T-helper 1 cell treated with Interleukin-12 subunit alpha and Interleukin-12 subunit beta and Interleukin-4 antibody, amounts not matched to agents 30 μg/mL and 1 μg/mL, for 36 hours (primary cell): Measurements from ENCODE around the gene IL17C.

ENCODE experiments used
- H3K27ac Mint-ChIP-seq: one replicate; pipeline ENCODE4 v1.8.0; 2021; ENCODE audit warnings: mild to moderate bottlenecking, mixed read lengths
- H3K27me3 Mint-ChIP-seq: one replicate; pipeline ENCODE4 v1.8.0; 2021; ENCODE audit warnings: low read depth, mixed read lengths
- H3K36me3 Mint-ChIP-seq: one replicate; pipeline ENCODE4 v1.8.0; 2021; ENCODE audit warnings: low read depth, mixed read lengths
- H3K4me1 Mint-ChIP-seq: one replicate; pipeline ENCODE4 v1.8.0; 2021; ENCODE audit warnings: low read depth, mixed read lengths
- H3K4me3 Mint-ChIP-seq: one replicate; pipeline ENCODE4 v1.8.0; 2021; ENCODE audit warnings: mild to moderate bottlenecking, moderate library complexity, mixed read lengths
- H3K9me3 Mint-ChIP-seq: one replicate; pipeline ENCODE4 v1.8.0; 2021; ENCODE audit warnings: mixed read lengths

The IL17C gene

DNA sequence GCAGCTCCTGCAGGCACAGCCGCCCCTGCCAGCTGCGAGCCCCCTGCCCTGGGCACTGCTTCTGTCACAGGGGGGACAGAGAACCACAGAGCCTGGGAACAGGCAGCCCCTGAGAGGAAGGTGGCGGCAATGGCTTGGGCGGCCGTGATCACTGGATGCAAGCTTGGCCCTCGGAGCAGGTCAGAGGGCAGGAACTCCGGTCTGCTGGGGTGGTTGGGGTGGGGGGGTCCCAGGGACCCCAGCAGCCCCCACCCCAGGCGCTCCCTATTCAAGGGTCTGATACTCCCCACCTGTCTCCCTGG, 14.3 kb downstream of the IL17C start:
- no peaks in the 10 kb centered on the region for H3K9me3 Mint-ChIP-seq
- H3K36me3 Mint-ChIP-seq: peaks cover 17% of the 10 kb centered on the region
- H3K27ac Mint-ChIP-seq: no peak overlapping the region
- peaks cover 13% of the 10 kb centered on the region for H3K4me1 Mint-ChIP-seq
- no peaks in the 10 kb centered on the region for H3K27me3 Mint-ChIP-seq
- H3K4me3 Mint-ChIP-seq: no peak overlapping the region

DNA sequence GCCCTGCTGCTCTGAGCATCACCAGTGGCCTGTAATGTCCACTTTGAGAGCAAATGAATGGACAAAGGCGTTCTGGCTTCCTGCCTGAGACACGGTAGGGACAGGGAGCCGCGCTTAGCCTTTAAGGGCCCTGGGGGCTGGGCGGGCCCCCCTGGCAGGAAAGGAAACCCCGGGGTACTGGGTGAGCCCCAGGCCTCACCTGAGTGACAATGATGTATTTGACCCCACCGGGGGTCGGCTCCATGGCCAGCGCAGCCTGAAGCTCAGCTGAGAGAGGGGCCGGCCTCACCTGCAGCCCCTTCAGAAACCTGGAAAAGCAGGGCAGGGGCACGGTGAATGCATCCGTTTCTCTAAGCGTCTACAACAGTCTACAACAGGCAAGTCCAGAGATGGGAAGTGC, 14.7 kb downstream of the IL17C start:
- Mint-ChIP-seq H3K4me3 (no peak overlapping the region), H3K36me3 (peaks cover 17% of the 10 kb centered on the region)

GRCh38 chr16:88653596-88654362, 15.4 kb downstream of the IL17C start:
- Mint-ChIP-seq H3K4me1 (peaks cover 13% of the 10 kb centered on the region), H3K36me3 (peaks cover 17% of the 10 kb centered on the region), H3K4me3 (no peak overlapping the region), H3K27me3 (no peaks in the 10 kb centered on the region), H3K27ac (peak overlapping the region; percentile 66), H3K9me3 (no peaks in the 10 kb centered on the region)

More for the DNA sequence above, 14.7 kb downstream of the IL17C start:
- Mint-ChIP-seq H3K27ac (peak overlapping the region; percentile 66), H3K4me1 (peaks cover 13% of the 10 kb centered on the region), H3K9me3 (no peaks in the 10 kb centered on the region), H3K27me3 (no peaks in the 10 kb centered on the region)

DNA sequence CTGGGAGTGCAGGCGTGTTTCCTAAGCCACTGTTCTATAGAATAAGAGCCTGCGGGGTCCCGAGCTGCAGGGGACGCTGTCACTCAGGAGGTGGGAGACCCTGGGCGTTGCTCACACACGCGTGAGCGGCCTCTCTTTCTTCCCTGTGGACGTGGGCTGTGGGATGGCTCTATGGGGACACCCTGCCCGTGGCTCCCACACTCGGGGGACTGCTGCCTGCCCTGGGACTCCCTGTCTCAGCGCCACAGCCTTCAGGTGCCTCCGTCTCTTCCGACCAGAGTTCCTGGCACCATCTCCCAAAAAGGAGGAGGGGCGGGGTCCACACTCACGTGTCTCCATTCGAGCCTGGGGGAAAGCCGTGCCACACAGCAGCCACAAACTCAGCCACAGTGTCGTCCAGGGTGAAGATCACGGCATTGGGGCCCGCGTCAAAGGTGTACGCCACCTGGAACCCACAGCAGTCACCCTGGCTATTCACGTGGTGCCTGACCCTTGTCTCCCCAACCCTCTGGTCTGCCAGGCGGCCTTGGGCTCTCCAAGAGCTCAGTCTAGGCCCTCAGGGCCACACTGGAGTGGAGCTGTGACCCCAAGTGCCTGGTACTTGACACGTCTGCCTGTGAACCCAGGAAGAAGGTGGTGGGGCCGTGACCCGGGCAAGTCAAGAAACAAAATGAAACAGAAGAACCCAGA, 16.1 kb downstream of the IL17C start:
- H3K4me1 Mint-ChIP-seq: peaks cover 7% of the 10 kb centered on the region
- no peak overlapping the region for H3K27ac Mint-ChIP-seq
- peaks cover 12% of the 10 kb centered on the region for H3K36me3 Mint-ChIP-seq

DNA sequence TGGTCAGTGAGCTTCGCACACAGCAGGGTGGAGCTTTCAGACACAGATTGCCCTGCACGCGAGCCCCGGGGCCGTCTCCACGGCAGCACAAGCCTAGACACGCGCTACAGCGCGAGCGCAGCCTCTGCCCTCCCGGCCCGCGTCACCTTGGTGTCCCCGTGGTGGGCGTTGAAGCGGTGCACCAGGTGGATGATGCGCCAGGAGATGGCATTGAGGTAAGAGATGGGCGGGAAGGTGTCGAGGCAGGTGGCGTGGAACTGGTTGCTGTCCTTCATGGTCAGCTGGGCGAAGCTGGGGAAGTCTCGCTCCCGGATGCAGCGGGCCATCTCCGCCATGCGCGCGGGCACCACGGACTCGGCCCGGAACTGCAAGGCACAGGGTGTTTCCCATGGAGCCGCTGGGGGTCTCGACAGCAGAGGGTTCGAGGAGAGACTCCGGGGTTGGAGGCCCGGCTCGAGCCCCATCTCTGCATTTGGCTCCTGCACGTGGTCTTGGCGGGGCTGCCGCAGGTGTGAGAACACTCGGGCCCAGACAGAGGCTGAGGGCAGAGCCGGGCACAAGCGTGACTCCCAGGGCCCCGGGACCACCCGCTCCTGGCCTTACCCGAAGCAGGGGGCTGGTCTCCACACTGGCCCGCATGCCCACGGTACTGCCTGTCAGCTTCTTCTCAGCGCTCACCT, 16.8 kb downstream of the IL17C start:
- Mint-ChIP-seq H3K27ac (no peak overlapping the region), H3K27me3 (no peaks in the 10 kb centered on the region), H3K9me3 (no peaks in the 10 kb centered on the region), H3K4me1 (peaks cover 7% of the 10 kb centered on the region), H3K4me3 (no peak overlapping the region), H3K36me3 (peaks cover 11% of the 10 kb centered on the region)

More for the DNA sequence above, 16.1 kb downstream of the IL17C start:
- Mint-ChIP-seq H3K27me3 (no peaks in the 10 kb centered on the region), H3K9me3 (no peaks in the 10 kb centered on the region), H3K4me3 (no peak overlapping the region)

GRCh38 chr16:88655733-88656281, 17.4 kb downstream of the IL17C start:
- Mint-ChIP-seq H3K27ac (no peak overlapping the region), H3K36me3 (peaks cover 11% of the 10 kb centered on the region), H3K4me3 (no peak overlapping the region), H3K27me3 (no peaks in the 10 kb centered on the region), H3K9me3 (no peaks in the 10 kb centered on the region), H3K4me1 (peaks cover 7% of the 10 kb centered on the region)

DNA sequence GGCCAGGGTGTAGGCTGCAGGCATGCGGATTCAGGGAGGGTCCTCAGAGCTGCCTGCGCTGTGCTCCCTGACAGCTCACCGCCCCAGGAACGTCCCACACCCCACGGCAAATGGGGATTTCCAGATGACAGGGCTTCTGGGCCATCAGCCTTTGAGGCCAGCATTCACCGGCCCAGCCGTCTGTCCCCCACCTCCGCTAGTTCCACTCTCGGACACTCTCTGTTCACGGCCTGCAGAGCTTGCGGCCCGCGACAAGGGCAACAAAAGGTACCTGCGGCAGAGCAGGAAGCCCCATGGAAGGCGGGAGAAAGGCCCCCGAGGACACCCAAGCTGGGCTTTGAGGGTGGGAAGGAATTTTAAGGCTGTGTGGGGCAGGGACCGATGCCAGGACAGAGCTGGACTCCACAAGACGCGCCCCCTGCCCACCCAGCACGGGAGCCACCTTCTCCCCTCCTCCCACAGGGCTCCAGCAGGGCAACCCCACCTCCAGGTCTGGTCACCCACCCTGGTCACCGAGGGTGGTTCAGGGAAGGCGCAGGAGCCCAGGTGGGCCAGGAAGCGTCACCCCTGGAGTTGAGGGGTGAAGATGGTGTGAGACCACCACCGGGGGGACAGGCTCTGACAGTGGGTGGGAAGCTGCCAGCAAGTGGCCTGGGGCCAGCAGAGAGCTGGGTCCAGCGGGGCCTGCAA, 18.1 kb downstream of the IL17C start:
- Mint-ChIP-seq H3K4me1 (peaks cover 9% of the 10 kb centered on the region), H3K9me3 (no peaks in the 10 kb centered on the region), H3K36me3 (peaks cover 9% of the 10 kb centered on the region), H3K4me3 (no peak overlapping the region), H3K27me3 (no peaks in the 10 kb centered on the region), H3K27ac (no peak overlapping the region)

DNA sequence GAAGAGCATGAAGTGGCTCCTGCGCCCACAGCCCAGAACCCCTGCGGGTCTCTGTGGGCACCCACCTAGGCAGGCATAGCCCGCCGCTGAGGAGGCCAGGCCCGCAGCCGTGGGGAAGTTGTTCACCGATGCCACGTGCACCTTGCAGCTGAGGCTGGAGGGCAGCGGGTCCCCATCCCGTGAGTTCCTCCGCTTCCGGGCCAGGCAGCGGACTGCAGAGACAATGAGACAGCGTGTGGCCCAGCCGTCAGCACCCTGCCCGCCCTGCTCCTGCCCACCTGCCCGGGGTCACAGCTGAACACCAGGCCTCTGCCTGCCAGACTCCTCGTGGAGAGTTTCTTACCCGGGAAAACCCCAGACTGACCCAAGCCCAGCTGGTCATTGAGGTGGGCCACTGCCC, 19.0 kb downstream of the IL17C start:
- Mint-ChIP-seq H3K4me1 (peaks cover 12% of the 10 kb centered on the region), H3K36me3 (peaks cover 12% of the 10 kb centered on the region), H3K9me3 (no peaks in the 10 kb centered on the region), H3K27ac (no peak overlapping the region), H3K4me3 (no peak overlapping the region), H3K27me3 (no peaks in the 10 kb centered on the region)

DNA sequence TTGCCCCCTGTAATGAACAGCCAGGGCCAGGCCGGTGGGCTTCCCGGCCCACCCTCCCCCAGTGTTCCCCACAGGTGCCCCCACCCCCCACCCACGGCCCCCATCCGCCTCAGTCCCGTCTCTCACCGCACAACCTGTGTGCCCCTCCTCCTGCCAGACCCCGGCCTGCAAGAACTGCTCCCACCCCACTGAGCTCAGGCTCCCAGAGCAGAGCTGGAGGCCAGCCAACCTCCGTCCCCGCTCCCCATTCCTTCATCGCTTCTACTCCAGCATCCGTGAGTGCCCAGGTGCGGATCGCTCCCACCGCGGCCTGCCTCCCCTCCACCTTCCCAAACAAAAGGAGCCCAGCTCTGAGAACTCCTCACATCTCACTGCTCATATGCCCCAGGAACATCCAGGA, 20.3 kb downstream of the IL17C start:
- Mint-ChIP-seq H3K27me3 (no peaks in the 10 kb centered on the region), H3K36me3 (peaks cover 10% of the 10 kb centered on the region), H3K27ac (no peak overlapping the region), H3K9me3 (no peaks in the 10 kb centered on the region), H3K4me3 (no peak overlapping the region), H3K4me1 (peaks cover 12% of the 10 kb centered on the region)

DNA sequence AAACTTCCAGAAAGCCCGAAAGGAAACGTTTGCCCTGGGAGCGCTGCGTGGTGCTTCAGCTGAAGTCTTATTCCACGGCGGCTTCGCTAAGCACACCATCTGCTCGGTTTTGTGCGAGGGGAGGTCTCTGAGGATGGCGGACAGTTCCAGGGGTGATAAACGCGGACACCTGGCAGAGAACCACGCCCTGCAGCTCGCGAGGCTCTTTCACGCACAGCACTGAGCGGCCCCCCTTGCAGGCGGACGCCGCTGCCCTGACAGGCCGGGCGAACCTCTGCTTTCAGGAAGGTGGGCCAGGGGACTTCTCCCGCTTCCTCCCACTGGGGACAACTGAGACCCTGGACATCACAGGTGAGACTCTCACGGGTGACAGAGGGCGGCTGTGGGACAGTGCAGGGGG, 20.8 kb downstream of the IL17C start:
- Mint-ChIP-seq H3K27me3 (no peaks in the 10 kb centered on the region), H3K27ac (no peak overlapping the region), H3K36me3 (peaks cover 10% of the 10 kb centered on the region), H3K4me3 (no peak overlapping the region), H3K4me1 (peaks cover 14% of the 10 kb centered on the region), H3K9me3 (no peaks in the 10 kb centered on the region)

DNA sequence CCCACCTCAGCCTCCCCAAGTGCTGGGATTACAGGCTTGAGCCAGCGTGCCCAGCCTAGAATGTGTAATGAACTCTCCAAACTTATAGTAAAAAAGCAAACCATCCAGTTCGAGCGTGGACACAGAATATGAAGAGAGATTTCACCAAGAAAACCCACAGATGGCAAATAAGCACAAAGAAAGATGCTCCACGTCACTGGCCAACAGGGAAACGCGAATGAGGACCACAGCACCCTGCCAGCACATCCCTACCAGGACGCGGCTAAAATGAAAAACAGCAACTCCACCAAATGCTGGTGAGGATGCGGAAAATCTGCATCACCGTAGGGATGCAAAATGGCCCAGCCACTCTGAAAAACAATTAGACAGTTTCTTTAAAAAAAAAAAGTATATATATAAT, 23.1 kb downstream of the IL17C start:
- peak overlapping the region; percentile 73 for H3K4me3 Mint-ChIP-seq
- no peak overlapping the region for H3K27ac Mint-ChIP-seq
- H3K36me3 Mint-ChIP-seq: peaks cover 5% of the 10 kb centered on the region
- no peaks in the 10 kb centered on the region for H3K27me3 Mint-ChIP-seq
- no peaks in the 10 kb centered on the region for H3K9me3 Mint-ChIP-seq
- peaks cover 21% of the 10 kb centered on the region for H3K4me1 Mint-ChIP-seq

DNA sequence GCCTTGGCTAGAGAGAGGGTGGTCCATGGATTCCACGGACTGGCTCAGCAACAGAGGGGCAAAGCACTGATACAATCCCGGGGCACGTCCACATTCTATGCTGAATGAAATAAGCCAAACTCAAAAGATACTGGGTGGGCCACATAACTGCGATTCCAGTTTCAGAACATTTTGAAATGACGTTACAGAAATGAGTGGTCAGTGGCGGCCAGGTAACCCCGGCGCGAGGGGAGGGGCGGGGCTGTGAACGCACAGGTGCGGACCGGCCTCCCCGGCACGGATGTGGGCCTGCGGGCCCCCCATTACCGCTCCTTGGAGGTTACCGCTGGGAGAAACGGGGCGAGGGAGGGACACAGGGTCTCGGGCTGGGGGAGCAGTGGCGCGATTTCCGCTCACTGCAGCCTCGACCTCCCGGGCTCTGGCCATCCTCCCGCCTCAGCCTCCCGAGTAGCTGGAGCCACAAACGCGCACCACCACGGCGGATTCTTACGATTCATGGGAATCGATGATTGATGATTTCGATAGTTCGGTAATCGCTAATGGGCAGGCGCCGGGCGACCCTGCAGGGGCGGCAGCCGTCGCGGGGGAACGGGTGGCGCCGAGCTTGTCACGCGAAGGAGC, 24.0 kb downstream of the IL17C start:
- Mint-ChIP-seq H3K9me3 (no peaks in the 10 kb centered on the region), H3K27ac (peak overlapping the region; percentile 89), H3K36me3 (peaks cover 7% of the 10 kb centered on the region), H3K4me3 (peak overlapping the region; percentile 96), H3K27me3 (no peaks in the 10 kb centered on the region), H3K4me1 (peaks cover 21% of the 10 kb centered on the region)

GRCh38 chr16:88662843-88663606, 24.7 kb downstream of the IL17C start, which contains the start of gene MVD:
Gene MVD (minus strand): TSS chr16:88663091. CDS start chr16:88663080, 11 bp downstream.
- Mint-ChIP-seq H3K27ac (peak within 1 kb of the TSS; percentile 96), H3K4me3 (peak within 1 kb of the TSS; percentile 96), H3K9me3 (no peaks in the 10 kb centered on the region), H3K27me3 (no peaks in the 10 kb centered on the region), H3K36me3 (peaks cover 7% of the 10 kb centered on the region), H3K4me1 (peaks cover 21% of the 10 kb centered on the region)
